RWPE2 (cell line): Measurements from ENCODE around the gene SPCS2.
A peak's percentile ranks its signal among the peaks of the same experiment; 100 is the strongest.

ENCODE experiments used
- ATAC-seq: fragments of 200-7000 bp; cut with Tn5 transposase; 3 replicates; pipeline ENCODE4 v1.9.1; 2021; ENCODE audit warnings: low read depth
- DNase-seq: peaks from one replicate; pipeline ENCODE4 v3.0.0-alpha.2; 2020; ENCODE audit warnings: low spot score
- H3K27ac ChIP-seq: fragments of 450-650 bp; 2 replicates; pipeline ENCODE4 v1.5.1; 2017; ENCODE audit warnings: mild to moderate bottlenecking; ENCODE audit not compliant: poor library complexity, severe bottlenecking
- H3K27me3 ChIP-seq: fragments of 250-450 bp; sonication (Bioruptor Pico); 2 replicates; pipeline ENCODE4 v1.5.1; 2021; ENCODE audit warnings: mild to moderate bottlenecking, moderate library complexity; ENCODE audit not compliant: insufficient read depth, poor library complexity, severe bottlenecking
- H3K36me3 ChIP-seq: fragments of 250-450 bp; sonication (Bioruptor Pico); 2 replicates; pipeline ENCODE4 v1.5.1; 2020; ENCODE audit warnings: low read depth, mild to moderate bottlenecking, moderate library complexity
- H3K4me1 ChIP-seq: fragments of 250-450 bp; sonication (Bioruptor Pico); 2 replicates; pipeline ENCODE4 v1.5.1; 2021; ENCODE audit warnings: mild to moderate bottlenecking, moderate library complexity; ENCODE audit not compliant: insufficient read depth, poor library complexity, severe bottlenecking
- H3K4me3 ChIP-seq: fragments of 250-450 bp; sonication (Bioruptor Pico); 2 replicates; pipeline ENCODE4 v1.5.1; 2021; ENCODE audit warnings: mild to moderate bottlenecking, moderate library complexity; ENCODE audit not compliant: severe bottlenecking
- H3K9me3 ChIP-seq: fragments of 250-450 bp; sonication (Bioruptor Pico); 2 replicates; pipeline ENCODE4 v1.5.1; 2021; ENCODE audit warnings: mild to moderate bottlenecking, moderate library complexity; ENCODE audit not compliant: severe bottlenecking
- CTCF ChIP-seq: fragments of 450-650 bp; IDR thresholded peaks from one replicate; pipeline ENCODE4 v1.5.1; 2017; ENCODE audit warnings: mild to moderate bottlenecking, moderate library complexity; ENCODE audit not compliant: poor library complexity, severe bottlenecking

The SPCS2 gene

GRCh38 chr11:74923125-74923524, 25.9 kb upstream of the SPCS2 start:
- DNase-seq: no peak
- ATAC-seq: no peak

GRCh38 chr11:74925281-74925680, 23.8 kb upstream of the SPCS2 start:
- no peak for TF ChIP-seq CTCF
- H3K9me3 ChIP-seq: no peaks in the 10 kb centered on the region
- H3K4me3 ChIP-seq: no peak overlapping the region
- ATAC-seq (no peak), DNase-seq (no peak)
- H3K36me3 ChIP-seq: peaks cover 23% of the 10 kb centered on the region; the same call in 1 of the 2 replicates
- H3K4me1 ChIP-seq: peaks cover 4% of the 10 kb centered on the region
- no peak overlapping the region for H3K27ac ChIP-seq
- no peaks in the 10 kb centered on the region for H3K27me3 ChIP-seq

More at GRCh38 chr11:74923125-74923524, 25.9 kb upstream of the SPCS2 start:
- Histone ChIP-seq H3K27ac (no peak overlapping the region), H3K4me3 (no peak overlapping the region), H3K4me1 (peaks cover 4% of the 10 kb centered on the region), H3K27me3 (no peaks in the 10 kb centered on the region), H3K9me3 (no peaks in the 10 kb centered on the region), H3K36me3 (peaks cover 13% of the 10 kb centered on the region; the same call in 1 of the 2 replicates)
- no peak for TF ChIP-seq CTCF

- no peaks in the 10 kb centered on the region for H3K27me3 ChIP-seq
- H3K36me3 ChIP-seq: peaks cover 23% of the 10 kb centered on the region; the same call in 1 of the 2 replicates
- H3K4me1 ChIP-seq: peaks cover 4% of the 10 kb centered on the region
- H3K9me3 ChIP-seq: no peaks in the 10 kb centered on the region
- peak; percentile 57; the same call in 1 of the 3 replicates for ATAC-seq
- no peak overlapping the region for H3K4me3 ChIP-seq
- no peak for DNase-seq
- H3K27ac ChIP-seq: no peak overlapping the region
- TF ChIP-seq CTCF: no peak
Observed at GRCh38 chr11:74926304-74927030, 22.6 kb upstream of the SPCS2 start.

GRCh38 chr11:74927496-74927895, 21.6 kb upstream of the SPCS2 start:
- DNase-seq: no peak
- Histone ChIP-seq H3K4me3 (no peak overlapping the region), H3K9me3 (no peaks in the 10 kb centered on the region), H3K36me3 (peaks cover 28% of the 10 kb centered on the region; the same call in 1 of the 2 replicates), H3K27me3 (no peaks in the 10 kb centered on the region), H3K27ac (no peak overlapping the region), H3K4me1 (peaks cover 7% of the 10 kb centered on the region)
- ATAC-seq: no peak
- TF ChIP-seq CTCF: no peak
